ENCODE results near the gene TEX35. TPM values are rescaled to one million over a fixed set of nuclear protein-coding genes. Genes with fewer than 3 reads are reported as not detected.

Gene TEX35
- polyA plus RNA-seq, 1 donor (not counting 4 experiments of a cell fraction or from before 2014, with no cell fraction given) = 0.18 TPM

- dilution Hi-C loops (cut with MboI; ENCODE audit: extremely low pct_ligation_motif_present, low sequenced_read_pairs) = no loop called here
- H3K27me3 ChIP-seq (ENCODE audit: control insufficient read depth, extremely low read depth, insufficient read depth, low read length) = no peaks in the 10 kb centered on the region
- DNase-seq (ENCODE audit: low read depth, low spot score) (no peak), FAIRE-seq (no peak)
- H3K4me3 ChIP-seq (ENCODE audit: control insufficient read depth in 2 of 3, extremely low read depth in 1 of 3, insufficient read depth in 2 of 3, low read depth in 1 of 3, low read length in 3 of 3) = no peak overlapping the region
- H2AFZ ChIP-seq (ENCODE audit: control insufficient read depth, low read length) = no peak overlapping the region
- no peak overlapping the region for H3K27ac ChIP-seq (ENCODE audit: control insufficient read depth, insufficient read depth, low read length)
- H4K20me1 ChIP-seq (ENCODE audit: control insufficient read depth, extremely low read depth, insufficient read depth, low read length) = no peaks in the 10 kb centered on the region
- no peaks in the 10 kb centered on the region for H3K36me3 ChIP-seq (ENCODE audit: control insufficient read depth in 2 of 2, extremely low read depth in 1 of 2, insufficient read depth in 2 of 2, low read length in 2 of 2)
- no peaks in the 10 kb centered on the region for H3K79me2 ChIP-seq (ENCODE audit: control insufficient read depth, insufficient read depth, low read length)
- TF ChIP-seq, protein P1, sequence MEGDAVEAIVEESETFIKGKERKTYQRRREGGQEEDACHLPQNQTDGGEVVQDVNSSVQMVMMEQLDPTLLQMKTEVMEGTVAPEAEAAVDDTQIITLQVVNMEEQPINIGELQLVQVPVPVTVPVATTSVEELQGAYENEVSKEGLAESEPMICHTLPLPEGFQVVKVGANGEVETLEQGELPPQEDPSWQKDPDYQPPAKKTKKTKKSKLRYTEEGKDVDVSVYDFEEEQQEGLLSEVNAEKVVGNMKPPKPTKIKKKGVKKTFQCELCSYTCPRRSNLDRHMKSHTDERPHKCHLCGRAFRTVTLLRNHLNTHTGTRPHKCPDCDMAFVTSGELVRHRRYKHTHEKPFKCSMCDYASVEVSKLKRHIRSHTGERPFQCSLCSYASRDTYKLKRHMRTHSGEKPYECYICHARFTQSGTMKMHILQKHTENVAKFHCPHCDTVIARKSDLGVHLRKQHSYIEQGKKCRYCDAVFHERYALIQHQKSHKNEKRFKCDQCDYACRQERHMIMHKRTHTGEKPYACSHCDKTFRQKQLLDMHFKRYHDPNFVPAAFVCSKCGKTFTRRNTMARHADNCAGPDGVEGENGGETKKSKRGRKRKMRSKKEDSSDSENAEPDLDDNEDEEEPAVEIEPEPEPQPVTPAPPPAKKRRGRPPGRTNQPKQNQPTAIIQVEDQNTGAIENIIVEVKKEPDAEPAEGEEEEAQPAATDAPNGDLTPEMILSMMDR (optimal IDR thresholded peaks at IDR 0.05 in 1 of 3, IDR thresholded peaks at IDR 0.05 in 1 of 3, conservative IDR thresholded peaks at IDR 0.05 in 1 of 3; ENCODE audit: extremely low read depth in 1 of 3, insufficient read depth in 2 of 3, low read length in 3 of 3) = no peak
- TF ChIP-seq EZH2 (IDR thresholded peaks at IDR 0.05; ENCODE audit: low read length) = no peak
- H3K9ac ChIP-seq (ENCODE audit: control insufficient read depth, extremely low read depth, insufficient read depth, low read length) = no peak overlapping the region
- H3K4me1 ChIP-seq (ENCODE audit: control insufficient read depth, extremely low read depth, insufficient read depth, low read length) = peaks cover 50% of the 10 kb centered on the region
- H3K9me1 ChIP-seq (ENCODE audit: control insufficient read depth, extremely low read depth, insufficient read depth, low read length) = no peaks in the 10 kb centered on the region
- H3K9me3 ChIP-seq (ENCODE audit: control insufficient read depth, low read depth, low read length) = no peaks in the 10 kb centered on the region
- no peak overlapping the region for H3K4me2 ChIP-seq (ENCODE audit: control insufficient read depth, extremely low read depth, insufficient read depth, low read depth, low read length)
These were observed 26.4 kb downstream of the TEX35 start for GRCh38 chr1:178539291-178539690.

GRCh38 chr1:178540204-178540603 lies 27.3 kb downstream of the TEX35 start:
- no peak overlapping the region for H3K9ac ChIP-seq (ENCODE audit: control insufficient read depth, extremely low read depth, insufficient read depth, low read length)
- no peaks in the 10 kb centered on the region for H3K27me3 ChIP-seq (ENCODE audit: control insufficient read depth, extremely low read depth, insufficient read depth, low read length)
- no peaks in the 10 kb centered on the region for H3K9me1 ChIP-seq (ENCODE audit: control insufficient read depth, extremely low read depth, insufficient read depth, low read length)
- no peak for FAIRE-seq
- peaks cover 56% of the 10 kb centered on the region for H3K4me1 ChIP-seq (ENCODE audit: control insufficient read depth, extremely low read depth, insufficient read depth, low read length)
- TF ChIP-seq, protein P1 (optimal IDR thresholded peaks at IDR 0.05 in 1 of 3, IDR thresholded peaks at IDR 0.05 in 1 of 3, conservative IDR thresholded peaks at IDR 0.05 in 1 of 3; ENCODE audit: extremely low read depth in 1 of 3, insufficient read depth in 2 of 3, low read length in 3 of 3) = no peak
- no peak for TF ChIP-seq EZH2 (IDR thresholded peaks at IDR 0.05; ENCODE audit: low read length)
- no peaks in the 10 kb centered on the region for H4K20me1 ChIP-seq (ENCODE audit: control insufficient read depth, extremely low read depth, insufficient read depth, low read length)
- dilution Hi-C loops (cut with MboI; ENCODE audit: extremely low pct_ligation_motif_present, low sequenced_read_pairs) = no loop called here
- no peaks in the 10 kb centered on the region for H3K9me3 ChIP-seq (ENCODE audit: control insufficient read depth, low read depth, low read length)
- H3K4me2 ChIP-seq (ENCODE audit: control insufficient read depth, extremely low read depth, insufficient read depth, low read depth, low read length) = no peak overlapping the region
- no peaks in the 10 kb centered on the region for H3K79me2 ChIP-seq (ENCODE audit: control insufficient read depth, insufficient read depth, low read length)
- no peak for DNase-seq (ENCODE audit: low read depth, low spot score)
- no peak overlapping the region for H3K27ac ChIP-seq (ENCODE audit: control insufficient read depth, insufficient read depth, low read length)
- no peak overlapping the region for H3K4me3 ChIP-seq (ENCODE audit: control insufficient read depth in 2 of 3, extremely low read depth in 1 of 3, insufficient read depth in 2 of 3, low read depth in 1 of 3, low read length in 3 of 3)
- H2AFZ ChIP-seq (ENCODE audit: control insufficient read depth, low read length) = no peak overlapping the region
- H3K36me3 ChIP-seq (ENCODE audit: control insufficient read depth in 2 of 2, extremely low read depth in 1 of 2, insufficient read depth in 2 of 2, low read length in 2 of 2) = no peaks in the 10 kb centered on the region
